Loucy (cell line): Measurements from ENCODE around the gene ENO4.

ENCODE experiments used
- CTCF ChIP-seq: fragments of 200-600 bp; sonication (generic); conservative IDR thresholded peaks from 2 replicates; pipeline ENCODE4 v1.5.1; 2014; ENCODE audit warnings: mild to moderate bottlenecking, antibody characterized with exemption, low read length
- EZH2phosphoT487 ChIP-seq: fragments of 200-600 bp; IDR thresholded peaks from 2 replicates; pipeline ENCODE4 v1.6.1; 2018; ENCODE audit warnings: antibody characterized with exemption, mild to moderate bottlenecking, moderate library complexity, borderline replicate concordance

GRCh38 chr10:116831086-116831485, 18.2 kb upstream of the ENO4 start:
- TF ChIP-seq CTCF (no peak), EZH2phosphoT487 (no peak)
